GM12875 (cell line): ENCODE results near the gene TMEM120B.

Experiments
- H3K4me3 ChIP-seq: one replicate; pipeline ENCODE4 v1.5.1; 2011; ENCODE audit warnings: low read depth, low read length, control low read depth
- TF ChIP-seq, protein P1 (sequence below): IDR thresholded peaks from 2 replicates; pipeline ENCODE4 v1.5.1; 2011; ENCODE audit warnings: low read depth, mild to moderate bottlenecking, control low read depth, inconsistent platforms, low read length, moderate library complexity, borderline replicate concordance; ENCODE audit not compliant: insufficient read depth

Gene TMEM120B

DNA sequence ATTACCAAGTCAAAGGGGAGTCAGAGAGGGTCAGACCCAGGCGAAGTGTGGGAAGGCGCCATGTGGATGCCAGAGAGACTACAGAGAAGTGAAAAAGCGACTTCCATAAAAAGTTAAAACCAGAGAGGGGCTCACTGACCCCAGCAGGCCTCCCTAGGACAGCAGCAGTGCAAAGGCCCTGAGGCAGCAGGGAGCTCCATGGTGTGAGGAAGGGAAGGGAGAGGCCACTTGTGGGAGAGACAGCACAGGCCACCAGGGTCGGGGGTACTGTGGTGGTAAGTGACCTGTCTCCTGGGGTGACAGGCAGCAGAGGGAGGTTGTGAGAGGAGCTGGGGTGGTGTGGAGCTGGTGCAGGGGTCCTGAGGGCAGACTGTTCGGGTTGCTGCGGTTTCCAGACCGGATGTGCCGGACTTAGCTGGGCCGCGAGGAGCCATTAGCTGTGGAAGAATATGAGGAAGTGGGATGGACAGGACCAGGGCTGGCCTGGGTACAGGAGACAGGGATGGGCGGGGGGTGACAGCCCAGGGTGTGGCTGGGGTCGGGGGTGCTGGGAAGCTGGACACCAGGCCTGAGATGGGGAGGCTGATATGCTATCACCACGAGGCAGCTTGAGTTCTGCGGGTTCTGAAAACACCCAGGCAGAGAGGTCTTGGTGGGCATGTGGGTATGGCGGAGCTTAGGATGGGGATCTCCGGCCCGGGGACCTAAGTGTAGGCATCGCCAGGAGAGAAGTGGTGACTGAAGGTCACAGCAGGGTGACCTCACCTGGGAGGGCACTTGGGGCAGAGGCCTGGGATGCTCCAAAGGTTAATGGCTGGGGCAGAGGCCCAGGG, 114.0 kb downstream of the TMEM120B start:
- TF ChIP-seq, protein P1, sequence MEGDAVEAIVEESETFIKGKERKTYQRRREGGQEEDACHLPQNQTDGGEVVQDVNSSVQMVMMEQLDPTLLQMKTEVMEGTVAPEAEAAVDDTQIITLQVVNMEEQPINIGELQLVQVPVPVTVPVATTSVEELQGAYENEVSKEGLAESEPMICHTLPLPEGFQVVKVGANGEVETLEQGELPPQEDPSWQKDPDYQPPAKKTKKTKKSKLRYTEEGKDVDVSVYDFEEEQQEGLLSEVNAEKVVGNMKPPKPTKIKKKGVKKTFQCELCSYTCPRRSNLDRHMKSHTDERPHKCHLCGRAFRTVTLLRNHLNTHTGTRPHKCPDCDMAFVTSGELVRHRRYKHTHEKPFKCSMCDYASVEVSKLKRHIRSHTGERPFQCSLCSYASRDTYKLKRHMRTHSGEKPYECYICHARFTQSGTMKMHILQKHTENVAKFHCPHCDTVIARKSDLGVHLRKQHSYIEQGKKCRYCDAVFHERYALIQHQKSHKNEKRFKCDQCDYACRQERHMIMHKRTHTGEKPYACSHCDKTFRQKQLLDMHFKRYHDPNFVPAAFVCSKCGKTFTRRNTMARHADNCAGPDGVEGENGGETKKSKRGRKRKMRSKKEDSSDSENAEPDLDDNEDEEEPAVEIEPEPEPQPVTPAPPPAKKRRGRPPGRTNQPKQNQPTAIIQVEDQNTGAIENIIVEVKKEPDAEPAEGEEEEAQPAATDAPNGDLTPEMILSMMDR = no peak
- no peak overlapping the region for H3K4me3 ChIP-seq

DNA sequence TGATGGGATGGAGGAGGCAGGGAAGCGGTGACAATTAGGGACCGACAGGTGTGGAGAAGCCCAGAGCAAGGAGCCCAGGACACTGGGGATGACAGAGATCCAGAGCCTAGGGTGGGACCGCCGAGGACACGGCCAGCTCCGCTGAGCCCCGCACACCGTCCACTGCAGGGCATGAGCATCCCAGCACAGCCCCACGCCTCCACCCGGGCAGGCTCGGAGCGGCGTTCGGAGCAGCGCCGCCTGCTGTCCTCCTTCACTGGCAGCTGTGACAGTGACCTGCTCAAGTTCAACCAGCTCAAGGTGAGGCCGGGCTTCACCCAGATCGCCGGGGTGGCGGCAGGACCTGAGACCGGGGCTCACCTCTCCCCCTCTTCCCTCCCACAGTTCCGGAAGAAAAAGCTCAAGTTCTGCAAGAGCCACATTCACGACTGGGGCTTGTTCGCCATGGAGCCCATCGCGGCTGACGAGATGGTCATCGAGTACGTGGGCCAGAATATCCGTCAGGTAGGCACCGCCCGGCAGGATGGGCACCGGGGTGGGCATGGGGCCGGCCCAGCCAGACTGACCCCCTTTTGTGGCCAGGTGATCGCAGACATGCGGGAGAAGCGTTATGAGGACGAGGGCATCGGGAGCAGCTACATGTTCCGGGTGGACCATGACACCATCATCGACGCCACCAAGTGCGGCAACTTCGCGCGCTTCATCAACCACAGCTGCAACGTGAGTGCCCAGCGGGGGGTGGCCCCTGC, 115.0 kb downstream of the TMEM120B start:
- no peak overlapping the region for H3K4me3 ChIP-seq
- TF ChIP-seq, protein P1 = no peak

DNA sequence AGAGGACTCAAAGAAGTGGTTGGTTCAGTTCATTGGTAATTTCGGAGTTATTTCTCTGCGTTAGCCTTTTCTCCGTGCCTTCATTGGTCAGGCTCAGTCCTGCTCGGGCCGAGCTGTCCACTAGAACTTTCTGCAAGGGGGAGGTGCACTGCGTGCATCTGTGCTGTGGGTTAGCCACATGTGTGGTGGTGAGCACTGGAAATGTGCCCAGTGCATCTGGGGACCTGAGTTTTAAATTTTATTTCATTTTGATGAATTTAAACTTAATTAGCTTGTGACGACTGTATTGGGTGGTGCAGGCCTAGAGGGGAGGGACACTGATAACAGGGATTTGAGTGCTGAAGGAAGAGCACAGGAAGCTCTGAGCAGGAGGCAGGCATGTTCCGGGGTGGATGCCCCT, 115.8 kb downstream of the TMEM120B start:
- TF ChIP-seq, protein P1 = no peak
- no peak overlapping the region for H3K4me3 ChIP-seq

DNA sequence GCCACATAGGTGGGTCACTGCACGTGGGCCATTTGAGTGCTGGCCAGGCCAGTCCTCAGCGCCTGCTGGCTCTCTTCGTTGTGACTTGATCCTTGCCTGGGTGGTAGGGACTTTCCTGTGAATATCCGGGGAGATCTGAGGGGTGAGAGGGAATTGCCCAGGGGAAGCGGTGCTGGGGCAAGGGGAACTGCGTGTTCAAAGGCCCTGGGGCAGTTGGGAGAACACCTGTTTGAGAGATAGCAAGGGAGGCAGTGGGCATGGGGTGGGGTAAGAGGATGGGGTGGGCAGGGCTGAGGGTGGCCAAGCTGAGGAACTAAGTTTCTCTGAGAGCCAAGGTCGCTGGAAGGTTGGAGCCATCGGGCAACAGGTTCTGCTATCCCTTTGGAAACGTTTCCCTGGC, 116.3 kb downstream of the TMEM120B start:
- no peak overlapping the region for H3K4me3 ChIP-seq
- TF ChIP-seq, protein P1 = no peak

DNA sequence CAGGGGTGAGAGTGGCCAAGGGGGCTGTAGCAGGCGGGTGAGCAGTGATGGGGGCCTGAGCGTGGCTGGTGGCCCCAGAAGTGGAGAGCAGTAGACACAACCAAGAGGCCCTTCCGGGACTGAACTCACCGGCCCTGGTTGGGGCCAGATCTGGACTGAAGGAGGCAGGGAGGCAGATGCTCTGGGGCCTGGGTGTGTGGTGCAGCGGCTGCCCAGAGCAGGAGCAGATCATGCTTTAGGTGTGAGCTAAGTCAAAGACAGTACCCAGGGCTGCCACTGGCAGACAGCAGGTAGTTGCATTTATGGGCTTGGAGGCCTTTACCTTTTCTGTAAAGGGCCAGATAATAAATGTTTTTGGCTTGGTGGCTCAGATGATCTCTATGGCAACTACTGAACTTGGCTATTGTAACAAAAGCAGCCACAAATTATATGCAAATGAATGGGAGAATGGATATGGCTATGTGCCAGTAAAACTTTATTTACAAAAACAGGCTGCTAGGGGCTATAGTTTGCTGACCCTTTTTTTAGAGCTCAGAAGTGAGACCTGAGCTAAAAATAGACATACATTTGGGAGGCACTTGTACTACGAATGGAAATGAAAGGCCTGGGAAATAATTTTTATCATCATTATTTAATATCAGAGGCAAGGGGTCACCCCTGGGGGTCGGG, 116.8 kb downstream of the TMEM120B start:
- TF ChIP-seq, protein P1 = no peak
- H3K4me3 ChIP-seq = no peak overlapping the region

DNA sequence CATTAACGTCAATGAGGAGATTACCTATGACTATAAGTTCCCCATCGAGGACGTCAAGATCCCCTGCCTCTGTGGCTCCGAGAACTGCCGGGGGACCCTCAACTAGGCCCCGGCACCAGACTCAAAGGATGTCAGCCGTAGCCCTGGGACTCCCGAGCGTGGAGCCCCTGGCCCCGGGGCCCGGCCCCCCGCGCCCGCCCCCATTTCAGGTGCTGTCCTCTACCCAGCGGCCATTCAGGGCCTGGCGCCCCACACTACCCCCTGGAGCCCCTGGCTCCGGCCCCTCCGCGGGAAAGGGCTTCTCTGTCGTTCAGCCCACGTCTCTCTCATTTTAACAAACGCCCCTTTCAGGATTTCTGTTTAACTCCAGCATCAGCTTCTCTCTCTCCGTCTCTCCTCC, 117.6 kb downstream of the TMEM120B start:
- H3K4me3 ChIP-seq = no peak overlapping the region
- TF ChIP-seq, protein P1 = no peak
